Fibroblast of peridontal ligament (primary cell): ENCODE measurements around the gene IDI2.

Source experiments
- DNase-seq: peaks from one replicate; pipeline ENCODE4 v3.0.0-alpha.2; 2010; ENCODE audit errors: extremely low read depth

Gene IDI2

GRCh38 chr10:1007583-1007982, 18.1 kb downstream of the IDI2 start:
- DNase-seq = no peak

GRCh38 chr10:1006573-1006972, 19.1 kb downstream of the IDI2 start:
- no peak for DNase-seq

- DNase-seq = no peak
These were observed 21.6 kb downstream of the IDI2 start for GRCh38 chr10:1003884-1004670.

DNA sequence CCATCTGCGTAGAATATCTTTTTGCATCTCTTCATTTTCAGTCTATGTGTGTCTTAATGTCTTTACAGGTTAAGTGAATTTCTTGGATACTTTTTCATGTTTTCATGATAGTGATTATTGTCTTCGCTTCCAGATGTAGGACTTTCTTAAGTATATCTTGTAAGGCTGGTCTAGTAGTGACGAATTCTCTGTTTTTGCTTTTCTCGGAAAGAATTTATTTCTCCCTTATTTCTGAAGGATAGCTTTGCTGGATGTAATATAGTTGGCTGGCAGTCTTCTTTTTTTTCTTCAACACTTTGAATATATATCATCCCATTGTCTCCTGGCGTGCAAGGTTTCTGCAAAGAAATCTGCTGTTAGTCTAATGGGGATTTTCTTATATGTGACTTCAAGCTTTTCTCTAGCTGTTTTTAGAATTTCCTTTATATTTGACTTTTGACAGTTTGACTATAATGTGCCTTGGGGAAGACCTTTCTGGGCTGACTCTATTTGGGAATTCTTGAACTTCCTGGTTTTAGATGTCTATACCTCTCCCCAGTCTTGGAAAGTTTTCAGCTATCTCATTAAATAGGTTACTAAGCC, 23.1 kb downstream of the IDI2 start:
- DNase-seq = peak; percentile 8

DNA sequence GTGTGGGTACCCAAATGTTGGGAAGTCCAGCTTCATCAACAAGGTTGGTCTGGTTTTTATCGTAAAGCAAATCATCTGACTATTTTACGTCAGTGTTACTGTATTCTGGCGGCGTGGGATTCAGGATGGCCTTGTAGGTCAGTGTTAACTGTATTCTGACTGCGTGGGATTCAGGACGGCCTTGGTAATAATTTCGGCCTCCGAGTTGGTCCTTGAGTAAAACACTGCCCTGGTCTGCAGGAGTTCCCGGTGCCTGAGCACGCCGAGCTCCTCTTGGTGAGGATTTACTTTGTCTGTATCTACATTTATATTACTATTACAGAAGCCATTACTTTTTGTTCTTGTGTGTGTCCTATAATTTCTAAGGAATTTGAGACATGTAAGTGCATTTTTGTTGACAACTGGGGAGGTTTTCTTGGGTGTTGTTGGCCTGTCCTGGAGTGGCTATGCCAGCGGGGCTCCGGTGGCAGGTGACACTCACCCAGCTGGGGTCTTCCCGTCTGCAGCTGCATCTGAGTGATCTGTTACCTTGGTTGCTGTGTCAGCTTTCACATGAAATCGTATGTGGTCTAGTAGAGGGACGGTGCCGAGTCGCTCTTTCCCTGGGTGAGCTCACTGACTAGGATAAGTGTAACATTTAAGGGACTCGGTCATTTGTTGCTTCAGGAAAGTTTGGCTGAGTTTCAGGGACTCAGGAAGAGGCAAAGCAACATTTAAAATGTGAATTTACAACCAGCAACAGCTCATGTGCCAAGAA, 28.2 kb downstream of the IDI2 start:
- no peak for DNase-seq

- no peak for DNase-seq
These were observed 29.6 kb downstream of the IDI2 start for GRCh38 chr10:996031-996430.

GRCh38 chr10:995559-995926, 30.1 kb downstream of the IDI2 start:
- DNase-seq = no peak

DNA sequence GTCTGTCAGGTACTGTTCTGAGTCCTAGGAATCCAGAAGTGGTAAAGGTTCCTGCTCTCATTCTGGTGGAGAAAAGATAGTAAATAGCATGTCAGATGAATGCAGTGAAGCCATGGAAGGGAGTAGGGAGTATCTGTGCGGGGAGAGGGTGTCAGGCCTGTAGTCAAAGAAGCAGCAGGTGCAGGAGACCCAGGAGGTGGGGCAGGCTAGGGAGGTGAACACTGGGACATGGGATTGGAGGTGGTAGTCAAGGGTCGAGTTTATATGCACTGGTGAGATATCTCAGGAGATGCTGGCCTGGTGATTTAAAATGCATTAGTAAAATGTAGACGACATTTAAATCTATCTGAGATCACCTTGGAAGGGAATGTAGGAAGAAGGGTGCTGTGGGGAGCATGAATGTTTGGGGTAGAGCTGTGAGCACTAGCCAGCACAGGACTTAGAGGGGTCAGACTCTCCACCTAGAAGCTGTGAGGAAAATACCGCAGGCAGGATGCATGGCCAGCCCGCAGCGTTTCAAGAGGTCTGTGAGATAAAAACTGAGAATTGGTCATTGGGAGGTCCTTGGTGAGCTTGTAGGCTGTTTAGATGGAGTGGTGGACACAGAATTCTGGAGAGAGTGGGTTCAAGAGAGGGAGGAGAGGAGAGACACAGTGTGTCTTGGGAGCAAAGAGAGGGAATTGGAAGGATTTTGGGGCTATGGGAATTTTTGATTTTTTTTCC, 30.7 kb downstream of the IDI2 start:
- no peak for DNase-seq

DNA sequence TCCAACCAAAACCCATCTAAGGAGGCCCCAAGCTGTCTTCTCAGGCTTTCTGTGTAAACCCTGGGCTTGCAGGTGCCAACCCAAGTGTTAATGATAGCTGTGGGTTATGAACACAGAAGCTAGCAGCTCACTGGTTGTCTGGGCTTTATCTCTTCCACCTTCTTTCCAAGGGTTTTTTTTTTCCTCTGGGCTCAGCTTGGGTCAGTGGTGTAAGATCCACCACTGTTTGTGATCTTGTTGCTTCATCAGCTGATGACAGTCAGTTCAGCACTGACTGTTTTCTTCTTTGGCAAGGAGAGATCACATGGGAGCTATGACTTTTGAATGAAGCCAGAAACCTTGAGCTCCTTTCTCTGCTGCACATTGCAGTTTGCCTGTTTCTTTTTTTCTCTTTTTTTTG, 32.8 kb downstream of the IDI2 start:
- no peak for DNase-seq

DNA sequence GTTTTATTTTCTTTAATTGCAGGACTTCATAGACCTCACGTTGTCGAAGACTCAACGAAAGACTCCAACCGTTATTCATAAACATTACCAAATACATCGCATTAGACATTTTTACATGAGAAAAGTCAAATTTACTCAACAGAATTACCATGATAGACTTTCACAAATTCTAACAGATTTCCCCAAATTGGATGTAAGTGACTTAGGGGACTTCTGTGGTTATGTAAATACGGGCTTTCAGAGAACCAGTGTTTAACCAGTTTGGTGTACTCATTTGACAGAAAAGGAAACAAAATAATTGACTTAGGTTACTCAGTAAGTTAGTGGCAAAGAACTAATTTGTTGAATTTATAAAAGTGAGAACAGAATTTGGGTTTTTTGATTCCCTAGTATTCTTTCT, 33.2 kb downstream of the IDI2 start:
- no peak for DNase-seq

DNA sequence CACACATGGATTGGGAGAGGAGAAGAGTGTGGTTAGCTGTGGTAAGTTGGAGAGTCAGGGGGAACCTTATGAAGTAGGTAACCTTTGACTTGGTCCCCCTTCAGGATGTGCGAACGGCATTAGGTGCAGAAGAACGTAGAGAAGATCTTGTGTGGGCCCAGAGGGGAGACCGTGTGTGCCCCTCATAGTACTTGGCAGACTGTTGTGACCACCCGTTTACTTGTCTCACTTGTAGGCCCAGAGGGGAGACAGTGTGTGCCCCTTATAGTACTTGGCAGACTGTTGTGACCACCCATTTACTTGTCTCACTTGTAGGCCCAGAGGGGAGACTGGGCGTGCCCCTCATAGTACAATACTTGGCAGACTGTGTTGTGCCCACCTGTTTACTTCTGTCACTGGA, 34.9 kb downstream of the IDI2 start:
- no peak for DNase-seq

DNA sequence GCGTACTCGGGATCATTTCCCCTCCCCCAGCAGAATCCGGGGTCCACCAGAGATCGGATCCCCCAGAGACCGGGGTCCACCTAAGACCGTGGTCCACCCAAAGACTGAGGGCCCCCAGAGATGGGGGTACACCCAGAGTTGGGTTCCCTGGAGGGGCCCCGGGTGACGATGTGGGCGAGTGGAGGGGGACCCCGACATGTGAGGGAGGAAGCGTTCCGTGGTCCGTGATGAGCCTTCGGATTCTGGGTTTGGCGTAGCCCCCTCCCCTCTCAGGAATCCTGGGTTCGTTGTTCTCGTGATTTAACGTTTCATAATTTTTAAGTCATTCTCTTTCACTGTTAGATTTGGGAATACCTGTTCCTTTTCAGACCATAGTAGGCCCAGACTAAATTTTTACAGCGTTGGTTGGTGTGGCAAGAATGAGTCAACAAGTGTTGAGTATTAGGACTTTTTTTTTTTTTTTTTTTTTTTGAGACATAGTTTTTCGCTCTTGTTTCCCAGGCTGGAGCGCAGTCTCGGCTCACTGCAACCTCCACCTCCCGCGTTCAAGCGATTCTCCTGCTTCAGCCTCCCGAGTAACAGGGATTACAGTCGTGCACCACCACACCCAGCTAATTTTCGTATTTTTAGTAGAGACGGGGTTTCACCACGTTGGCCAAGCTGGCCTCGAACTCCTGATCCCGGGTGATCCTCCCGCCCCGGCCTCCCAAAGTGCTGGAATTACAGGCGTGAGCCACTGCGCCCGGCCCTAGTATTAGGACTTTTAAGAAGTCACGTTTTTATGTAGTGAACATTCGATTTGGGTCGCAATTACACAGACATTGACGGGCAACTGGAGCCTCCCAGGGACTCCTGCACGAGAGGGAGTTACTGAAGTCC, 36.8 kb downstream of the IDI2 start:
- peak; percentile 33 for DNase-seq

GRCh38 chr10:987870-988666, 37.6 kb downstream of the IDI2 start, which contains the start of gene GTPBP4:
TSS of gene GTPBP4 (plus strand) at chr10:988434. CDS start at chr10:988480, 46 bp downstream.
- DNase-seq = peak; percentile 97

DNA sequence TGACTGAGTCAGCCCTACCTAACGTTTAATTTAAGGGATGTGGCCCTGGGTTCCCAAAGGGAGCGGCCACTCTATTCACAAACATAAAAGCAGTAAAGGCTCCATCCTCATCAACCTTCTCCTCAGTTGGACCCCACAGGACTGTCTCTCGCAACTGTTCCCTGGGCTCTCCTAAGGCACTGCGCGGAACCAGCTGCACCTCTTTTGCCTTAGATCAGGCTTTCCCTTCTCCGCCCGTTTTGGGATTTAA, 38.1 kb downstream of the IDI2 start:
- DNase-seq = no peak

DNA sequence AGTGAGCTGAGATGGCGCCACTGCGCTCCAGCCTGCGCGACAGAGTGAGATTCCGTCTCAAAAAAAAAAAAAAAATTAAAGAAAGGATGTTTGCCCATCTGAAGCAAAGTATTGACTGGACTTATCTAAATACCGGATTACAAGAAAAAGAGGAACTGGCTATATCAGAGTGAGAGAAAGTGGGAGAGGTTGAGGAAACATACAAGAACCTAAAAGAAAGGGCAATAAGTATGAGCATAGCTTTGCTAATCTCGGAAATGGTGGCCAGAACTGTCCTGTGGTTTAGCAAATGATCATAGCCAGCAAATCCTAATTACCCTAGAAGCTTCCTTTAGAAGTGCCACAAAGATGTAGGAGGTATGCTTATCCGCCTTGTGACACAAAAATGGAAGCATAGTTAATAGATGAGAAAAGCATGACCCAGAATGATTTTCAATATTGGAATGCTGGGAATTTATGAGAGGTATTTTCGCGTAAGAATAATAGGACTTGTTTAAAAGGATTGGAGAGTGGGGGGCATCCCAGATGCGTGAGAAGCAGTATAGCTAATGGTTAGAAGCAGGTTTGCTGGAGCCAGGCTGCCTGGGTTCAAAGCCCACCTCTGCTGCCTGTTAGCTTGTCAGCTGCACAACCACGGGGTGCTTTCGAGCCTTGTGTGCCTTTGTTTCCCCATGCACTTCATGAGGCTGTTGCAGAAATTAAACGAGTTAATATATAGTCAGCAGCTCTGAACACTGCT, 38.6 kb downstream of the IDI2 start:
- peak; percentile 70 for DNase-seq

DNA sequence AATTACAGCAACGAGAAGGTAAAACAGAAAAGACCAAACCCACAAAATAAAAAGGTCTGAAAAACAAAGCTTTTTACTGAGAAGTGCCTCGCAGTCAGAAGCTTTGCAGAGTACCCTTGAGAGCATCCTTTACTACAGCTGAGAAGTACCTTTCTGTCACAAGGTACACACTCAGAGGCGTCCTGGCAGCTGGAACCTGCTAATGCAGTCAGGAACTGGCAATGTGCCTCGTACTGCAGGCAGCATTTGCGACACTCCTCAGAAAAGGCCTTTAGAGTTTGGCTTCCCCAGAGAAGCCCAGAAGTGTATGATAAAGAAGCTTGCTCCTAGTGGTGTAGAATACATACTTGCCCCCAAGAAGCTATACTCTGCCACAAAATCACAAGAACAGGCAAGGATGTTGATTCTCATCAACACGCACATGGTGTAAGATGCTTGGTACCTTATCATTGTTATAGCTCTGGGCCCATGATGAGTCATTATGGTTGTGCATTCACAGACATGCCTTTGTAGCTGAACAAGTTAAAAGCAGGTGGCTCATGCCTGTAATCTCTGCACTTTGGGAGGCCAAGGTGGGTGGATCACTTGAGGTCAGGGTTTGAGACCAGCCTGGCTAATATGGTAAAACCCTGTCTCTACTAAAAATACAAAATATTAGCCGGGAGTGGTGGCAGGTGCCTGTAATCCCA, 39.4 kb downstream of the IDI2 start:
- DNase-seq = peak; percentile 4

- DNase-seq = no peak
These were observed 40.3 kb downstream of the IDI2 start for GRCh38 chr10:985361-985760.

DNA sequence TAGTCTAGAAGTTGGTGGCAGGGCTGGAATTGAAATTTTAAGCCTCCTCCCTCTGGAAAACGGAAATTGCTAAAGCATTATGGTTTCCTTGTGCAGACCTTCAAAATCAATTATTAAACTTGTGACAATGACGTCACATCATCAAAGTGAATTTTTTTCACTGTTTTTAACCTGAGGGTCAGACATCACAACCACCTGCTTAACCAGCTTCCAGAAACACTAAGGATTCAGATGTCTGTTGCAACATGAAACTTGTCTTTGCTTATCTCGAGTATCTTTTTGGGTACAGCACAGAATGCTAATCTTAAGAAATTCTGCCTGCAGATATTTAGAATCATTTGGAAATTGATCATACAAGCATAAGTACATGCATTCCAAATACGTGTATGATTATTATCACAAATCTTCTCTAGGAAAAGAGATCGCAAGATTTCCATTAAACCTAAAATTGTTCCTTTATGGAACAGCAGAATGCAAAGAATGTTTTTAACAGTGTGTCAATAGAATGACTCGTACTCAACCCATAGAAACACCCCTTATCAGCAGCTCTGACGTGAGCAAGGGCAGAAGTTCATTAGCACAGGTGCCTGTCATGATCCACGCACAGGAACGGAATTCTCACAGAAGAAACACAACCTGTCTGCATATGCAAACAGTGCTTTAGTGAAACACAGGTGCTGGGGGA, 41.5 kb downstream of the IDI2 start:
- DNase-seq = no peak

DNA sequence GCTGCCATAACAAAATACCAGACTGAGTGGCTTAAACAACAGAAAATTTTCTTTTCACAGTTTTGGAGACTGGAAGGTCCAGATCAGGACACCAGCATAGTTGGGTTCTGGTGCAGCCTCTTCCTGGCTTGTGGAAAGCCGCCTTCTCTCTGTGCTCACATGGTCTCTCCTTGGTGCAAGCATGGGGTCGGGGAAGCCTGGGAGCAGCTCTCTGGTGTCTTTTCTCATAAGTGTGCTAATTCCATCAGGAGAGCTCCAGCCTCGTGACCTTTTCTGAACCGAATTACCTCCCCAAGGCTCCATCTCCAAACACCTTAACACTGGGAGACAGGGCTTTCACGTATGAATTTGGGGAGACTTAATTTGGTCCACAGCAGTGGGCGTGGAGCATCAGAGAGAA, 42.3 kb downstream of the IDI2 start:
- DNase-seq = no peak
